IMR-90 (cell line): ENCODE results near the gene AAMP. TPM values are rescaled to one million over a fixed set of nuclear protein-coding genes. Genes with fewer than 3 reads are reported as not detected.

Source experiments
- ATAC-seq: fragments of 200-7000 bp; cut with Tn5 transposase; 2 replicates; pipeline ENCODE4 v1.9.1; 2020; ENCODE audit warnings: low read depth, mild to moderate bottlenecking, moderate library complexity
- BruUV-seq: library from RNA; stranded (reverse); fragments of 400-500 nt; replicated peaks from 2 replicates; lab custom pipeline; 2021; lab: Mats Ljungman, UMichigan
- CTCF ChIA-PET: fragments of 300-600 bp; formaldehyde crosslinking; extraction: SDS; loops from one replicate; lab custom pipeline; 2021; ENCODE audit warnings: antibody characterized with exemption; lab: Yijun Ruan, JAX
- POLR2A ChIA-PET: fragments of 300-600 bp; sonication (Branson Sonifier 250); formaldehyde crosslinking; loops from one replicate; lab custom pipeline; 2022; ENCODE audit warnings: antibody characterized with exemption; ENCODE audit not compliant: unreplicated experiment; lab: Charles Lee
- DNase-seq: peaks from one replicate; pipeline ENCODE4 v3.0.0; 2013
- H2AFZ ChIP-seq: replicated peaks from 2 replicates; pipeline ENCODE3; 2013; ENCODE audit warnings: low read length, mild to moderate bottlenecking; ENCODE audit not compliant: poor library complexity
- H2AK5ac ChIP-seq: 2 replicates; pipeline ENCODE4 v1.6.1; 2013; ENCODE audit warnings: low read depth, low read length, inconsistent platforms
- H2AK9ac ChIP-seq: replicated peaks from 2 replicates; pipeline ENCODE3; 2013; ENCODE audit warnings: mild to moderate bottlenecking, low read depth, low read length, moderate library complexity; ENCODE audit not compliant: poor library complexity
- H2BK120ac ChIP-seq: 2 replicates; pipeline ENCODE4 v1.6.1; 2013; ENCODE audit warnings: low read depth, low read length, inconsistent platforms
- H2BK15ac ChIP-seq: 3 replicates; pipeline ENCODE4 v1.6.1; 2013; ENCODE audit warnings: low read depth, low read length, inconsistent platforms
- H2BK20ac ChIP-seq: 2 replicates; pipeline ENCODE4 v1.6.1; 2013; ENCODE audit warnings: low read depth, mild to moderate bottlenecking, inconsistent platforms, low read length, moderate library complexity
- H2BK5ac ChIP-seq: 2 replicates; pipeline ENCODE4 v1.6.1; 2013; ENCODE audit warnings: mild to moderate bottlenecking, low read depth, low read length, inconsistent platforms; ENCODE audit not compliant: poor library complexity, severe bottlenecking
- H3K14ac ChIP-seq: replicated peaks from 2 replicates; pipeline ENCODE4 v1.6.1; 2013; ENCODE audit warnings: low read depth, low read length, inconsistent platforms
- H3K18ac ChIP-seq: 2 replicates; pipeline ENCODE4 v1.6.1; 2013; ENCODE audit warnings: low read depth, low read length, control low read depth
- H3K23ac ChIP-seq: 2 replicates; pipeline ENCODE4 v1.6.1; 2013; ENCODE audit warnings: low read depth, low read length, inconsistent platforms
- H3K27ac ChIP-seq: 2 replicates; pipeline ENCODE4 v1.5.1; 2013; ENCODE audit warnings: mild to moderate bottlenecking, control low read depth, low read length; ENCODE audit not compliant: insufficient read depth
- H3K27me3 ChIP-seq: 2 replicates; pipeline ENCODE4 v1.6.1; 2013; ENCODE audit warnings: low read length; ENCODE audit not compliant: control insufficient read depth, insufficient read depth
- H3K36me3 ChIP-seq: 2 replicates; pipeline ENCODE4 v1.6.1; 2013; ENCODE audit warnings: low read length, mixed read lengths; ENCODE audit not compliant: control insufficient read depth, insufficient read depth
- H3K4ac ChIP-seq: 2 replicates; pipeline ENCODE4 v1.6.1; 2013; ENCODE audit warnings: low read depth, low read length, inconsistent platforms
- H3K4me1 ChIP-seq: 2 replicates; pipeline ENCODE4 v1.6.1; 2013; ENCODE audit warnings: low read length, mixed read lengths; ENCODE audit not compliant: control insufficient read depth, insufficient read depth
- H3K4me2 ChIP-seq: 2 replicates; pipeline ENCODE4 v1.6.1; 2013; ENCODE audit warnings: low read depth, mild to moderate bottlenecking, control low read depth, low read length, moderate library complexity
- H3K4me3 ChIP-seq: 2 replicates; pipeline ENCODE4 v1.5.1; 2013; ENCODE audit warnings: low read depth, mild to moderate bottlenecking, control low read depth, low read length, moderate library complexity; ENCODE audit not compliant: insufficient read depth
- H3K56ac ChIP-seq: 2 replicates; pipeline ENCODE4 v1.6.1; 2013; ENCODE audit warnings: low read length, inconsistent platforms; ENCODE audit not compliant: insufficient read depth; ENCODE audit errors: extremely low read depth
- H3K79me1 ChIP-seq, 2 experiments: 2 replicates each; pipeline ENCODE4 v1.6.1; 2013; ENCODE audit warnings: low read length in 2 of 2, inconsistent platforms in 1 of 2, low read depth in 1 of 2
- H3K9ac ChIP-seq: 2 replicates; pipeline ENCODE4 v1.6.1; 2013; ENCODE audit warnings: low read depth, low read length, control low read depth
- H3K9me1 ChIP-seq: 2 replicates; pipeline ENCODE4 v1.6.1; 2013; ENCODE audit warnings: low read length, inconsistent platforms; ENCODE audit not compliant: insufficient read depth
- H3K9me3 ChIP-seq: 2 replicates; pipeline ENCODE4 v1.6.1; 2013; ENCODE audit warnings: low read length; ENCODE audit not compliant: control insufficient read depth, insufficient read depth
- H4K20me1 ChIP-seq: 2 replicates; pipeline ENCODE4 v1.6.1; 2013; ENCODE audit warnings: low read length, inconsistent platforms; ENCODE audit not compliant: insufficient read depth
- H4K5ac ChIP-seq: 2 replicates; pipeline ENCODE4 v1.6.1; 2013; ENCODE audit warnings: mild to moderate bottlenecking, low read depth, low read length, control low read depth
- H4K8ac ChIP-seq, 2 experiments: 2 replicates each; pipeline ENCODE4 v1.6.1; 2013; ENCODE audit warnings: low read depth in 2 of 2, low read length in 2 of 2, control low read depth in 1 of 2, inconsistent platforms in 1 of 2
- H4K91ac ChIP-seq: 2 replicates; pipeline ENCODE4 v1.6.1; 2013; ENCODE audit warnings: low read depth, low read length, inconsistent platforms; ENCODE audit not compliant: insufficient read depth
- BHLHE40 ChIP-seq: fragments of 150-350 bp; IDR thresholded peaks from 2 replicates; pipeline ENCODE4 v1.6.1; 2016; ENCODE audit warnings: mild to moderate bottlenecking, low read depth, low read length
- CEBPB ChIP-seq: IDR thresholded peaks from 2 replicates; pipeline ENCODE4 v1.6.1; 2012; ENCODE audit warnings: low read depth, low read length, improper control_type of control experiment
- CTCF ChIP-seq: conservative IDR thresholded peaks from 2 replicates; pipeline ENCODE4 v1.5.1; 2012; ENCODE audit warnings: mild to moderate bottlenecking, low read depth, low read length, improper control_type of control experiment
- FOS ChIP-seq: fragments of 150-350 bp; IDR thresholded peaks from 2 replicates; pipeline ENCODE4 v1.6.1; 2016; ENCODE audit warnings: low read depth, low read length
- MAZ ChIP-seq: IDR thresholded peaks from 2 replicates; pipeline ENCODE4 v1.6.1; 2012; ENCODE audit warnings: low read depth, mild to moderate bottlenecking, low read length, improper control_type of control experiment, moderate library complexity, borderline replicate concordance
- NFE2L2 ChIP-seq: fragments of 150-350 bp; IDR thresholded peaks from 2 replicates; pipeline ENCODE4 v1.6.1; 2016; ENCODE audit warnings: low read depth, mild to moderate bottlenecking, low read length
- POLR2A ChIP-seq: IDR thresholded peaks from 2 replicates; pipeline ENCODE4 v1.6.1; 2012; ENCODE audit warnings: mild to moderate bottlenecking, low read depth, low read length
- RAD21 ChIP-seq: IDR thresholded peaks from 2 replicates; pipeline ENCODE4 v1.6.1; 2012; ENCODE audit warnings: low read length, improper control_type of control experiment
- RCOR1 ChIP-seq: IDR thresholded peaks from 2 replicates; pipeline ENCODE4 v1.6.1; 2012; ENCODE audit warnings: mild to moderate bottlenecking, low read length, improper control_type of control experiment; ENCODE audit not compliant: insufficient replicate concordance
- RFX5 ChIP-seq: IDR thresholded peaks from 2 replicates; pipeline ENCODE4 v1.8.0; 2012; ENCODE audit warnings: low read depth, mild to moderate bottlenecking, low read length, moderate library complexity
- SMC3 ChIP-seq: fragments of 150-350 bp; IDR thresholded peaks from 2 replicates; pipeline ENCODE4 v1.6.1; 2016; ENCODE audit warnings: low read depth, mild to moderate bottlenecking, antibody characterized with exemption, low read length, moderate library complexity
- USF2 ChIP-seq: fragments of 150-350 bp; IDR thresholded peaks from 2 replicates; pipeline ENCODE4 v1.6.1; 2017; ENCODE audit warnings: mild to moderate bottlenecking, antibody characterized with exemption, low read length, low read depth
- WGBS, 2 experiments: methylation state at CpG; one replicate each; pipeline versions ENCODE4 v1.1.5 to v1.1.7; 2013; ENCODE audit warnings: missing lambda C conversion rate in 2 of 2; ENCODE audit not compliant: insufficient read length in 1 of 2; ENCODE audit errors: extremely low coverage in 2 of 2; 5-methylcytosine and 5-hydroxymethylcytosine counted together
- dilution Hi-C: fragments of 300-500 bp; cut with HindIII; formaldehyde crosslinking; loops from one replicate; pipeline ENCODE4 v1.14.3; 2018; ENCODE audit warnings: low sequenced_read_pairs; ENCODE audit not compliant: unreplicated experiment
- in situ Hi-C: fragments of 300-500 bp; cut with MboI; formaldehyde crosslinking; loops from 3 replicates; pipeline ENCODE4 v1.14.3; 2019; ENCODE audit warnings: low sequenced_read_pairs, inconsistent platforms, mixed read lengths
- intact Hi-C: fragments of 100-400 bp; cut with micrococcal nuclease; formaldehyde crosslinking; loops from 2 replicates; pipeline ENCODE4 v1.10.0; 2022
- polyA plus RNA-seq, 3 experiments: library from polyadenylated mRNA; depleted of rRNA; stranded (reverse); fragments of >200 nt; gene quantifications; 2 replicates each; pipeline ENCODE4 v1.2.3, GENCODE V29; 2012; ENCODE audit warnings: low replicate concordance in 1 of 3
- total RNA-seq: library from RNA; depleted of rRNA; stranded (reverse); fragments of >200 nt; gene quantifications from 2 replicates; pipeline ENCODE4 v1.2.3, GENCODE V29; 2012
- TF ChIP-seq, protein P1 (sequence below): fragments of 150-350 bp; IDR thresholded peaks from 2 replicates; pipeline ENCODE4 v1.6.1; 2016; ENCODE audit warnings: low read depth, mild to moderate bottlenecking, low read length, moderate library complexity, borderline replicate concordance

AAMP gene
- total and polyA plus RNA-seq, 2 of the 4 experiments (the other 2 are of a cell fraction), result 104 to 112 TPM

DNA sequence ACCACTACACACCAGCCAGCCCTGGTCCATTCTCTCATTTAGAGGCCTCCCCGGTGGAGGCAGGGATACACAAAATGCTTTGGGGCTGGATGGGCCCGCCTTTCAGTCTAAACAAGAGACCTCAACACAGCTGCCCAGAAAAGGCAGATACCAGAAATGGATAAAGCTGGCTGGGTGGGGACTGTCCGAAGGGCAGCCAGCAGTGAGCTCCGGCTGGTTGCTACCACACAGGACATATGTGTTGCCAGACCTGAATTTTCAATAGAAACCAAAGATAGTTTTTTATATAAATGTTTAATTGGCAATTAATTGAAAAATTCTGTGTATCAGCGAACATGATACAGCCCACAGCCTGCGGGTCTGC, 7.7 kb downstream of the AAMP start (continued):
- TF ChIP-seq RFX5, result no peak

DNA sequence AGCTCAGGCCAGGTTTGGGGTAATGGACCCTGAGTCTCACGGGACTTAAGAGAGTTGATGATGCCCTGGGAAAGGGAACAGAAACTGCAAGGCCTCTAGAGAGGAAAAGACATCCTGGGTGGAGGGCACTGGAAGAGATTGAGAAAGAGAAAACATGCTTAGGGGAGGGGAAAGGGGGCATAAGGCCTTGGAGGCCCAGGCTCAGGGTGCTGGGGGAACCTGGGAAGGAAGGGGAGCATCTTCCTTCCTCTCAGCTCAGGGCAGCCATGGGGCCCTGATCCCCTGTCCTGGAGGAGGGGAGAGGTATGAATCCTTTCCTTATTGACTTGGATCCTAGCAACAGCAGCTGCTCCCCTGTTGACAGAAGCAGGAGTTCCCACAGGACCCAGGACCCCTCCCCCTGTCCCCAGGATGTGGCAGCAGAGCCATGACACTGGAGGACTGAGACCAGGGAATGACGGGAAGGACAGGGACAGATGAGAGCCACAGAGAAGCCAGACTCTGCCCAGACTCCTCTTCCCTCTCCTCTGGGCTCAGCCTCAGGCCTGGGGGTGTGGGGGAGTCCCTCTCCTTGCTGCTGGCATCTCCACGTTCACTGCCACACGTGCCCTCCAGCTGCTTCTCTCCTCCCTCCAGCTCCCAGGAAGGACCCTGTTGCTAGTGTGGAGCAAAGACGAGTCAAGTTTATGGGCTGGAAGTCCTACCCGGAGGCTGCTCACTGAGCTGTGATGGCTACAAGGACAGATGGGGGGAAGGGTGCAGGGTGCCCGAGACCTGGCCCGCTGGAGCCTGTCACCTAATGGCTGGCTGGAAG, 8.3 kb downstream of the AAMP start:
- H3K4me2 ChIP-seq, result no peak overlapping the region
- no peak for TF ChIP-seq RCOR1
- TF ChIP-seq SMC3, result no peak
- no peak for TF ChIP-seq CTCF
- TF ChIP-seq RFX5, result no peak
- TF ChIP-seq USF2, result no peak
- no peak for TF ChIP-seq FOS
- TF ChIP-seq POLR2A, result no peak
- TF ChIP-seq, protein P1, sequence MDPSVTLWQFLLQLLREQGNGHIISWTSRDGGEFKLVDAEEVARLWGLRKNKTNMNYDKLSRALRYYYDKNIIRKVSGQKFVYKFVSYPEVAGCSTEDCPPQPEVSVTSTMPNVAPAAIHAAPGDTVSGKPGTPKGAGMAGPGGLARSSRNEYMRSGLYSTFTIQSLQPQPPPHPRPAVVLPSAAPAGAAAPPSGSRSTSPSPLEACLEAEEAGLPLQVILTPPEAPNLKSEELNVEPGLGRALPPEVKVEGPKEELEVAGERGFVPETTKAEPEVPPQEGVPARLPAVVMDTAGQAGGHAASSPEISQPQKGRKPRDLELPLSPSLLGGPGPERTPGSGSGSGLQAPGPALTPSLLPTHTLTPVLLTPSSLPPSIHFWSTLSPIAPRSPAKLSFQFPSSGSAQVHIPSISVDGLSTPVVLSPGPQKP, result no peak
- TF ChIP-seq NFE2L2, result no peak
- no peak for TF ChIP-seq CEBPB
- TF ChIP-seq BHLHE40, result no peak
- no peak for TF ChIP-seq RAD21
- TF ChIP-seq MAZ, result no peak

More for the DNA sequence above, 8.3 kb downstream of the AAMP start:
- DNase-seq (no peak), ATAC-seq (no peak)
- Histone ChIP-seq H4K20me1 (peaks cover 5% of the 10 kb centered on the region; the same call in 1 of the 2 replicates), H2BK120ac (no peak overlapping the region), H3K79me1 (peaks cover 0 to 3% of the 10 kb centered on the region in 2 experiments; a peak in 1 of 4 replicates), H2BK20ac (no peak overlapping the region), H3K4me3 (no peak overlapping the region), H4K5ac (no peak overlapping the region), H3K23ac (no peak overlapping the region; the same call in 1 of the 2 replicates), H2AK5ac (no peak overlapping the region), H4K91ac (no peak overlapping the region), H3K27ac (no peak overlapping the region), H2BK15ac (no peak overlapping the region), H3K18ac (no peak overlapping the region), H3K27me3 (no peaks in the 10 kb centered on the region), H3K4me1 (peaks cover 12% of the 10 kb centered on the region), H3K9ac (no peak overlapping the region), H2AFZ (no peak overlapping the region), H2BK5ac (no peak overlapping the region), H3K9me3 (no peaks in the 10 kb centered on the region), H3K14ac (no peak overlapping the region), H3K9me1 (no peaks in the 10 kb centered on the region; the same call in 1 of the 2 replicates), H3K36me3 (peaks cover 34% of the 10 kb centered on the region), H2AK9ac (no peak overlapping the region), H3K4ac (no peak overlapping the region), H4K8ac (no peak overlapping the region), H3K56ac (no peak overlapping the region)
- CTCF ChIA-PET, result no interaction called here
- POLR2A ChIA-PET, result no interaction called here
- dilution Hi-C loops (no loop called here), intact Hi-C loops (no loop called here), in situ Hi-C loops (no loop called here)
- no TSS peak for BruUV-seq
- WGBS, 2 experiments, result 83% methylated on average over 1 of the region's 8 CpGs; no CpG with 5 or more reads in 1 of the 2 experiments
